ENCODE results near the gene SECISBP2L. TPM values are rescaled to one million over a fixed set of nuclear protein-coding genes. Genes with fewer than 3 reads are reported as not detected.

The SECISBP2L gene
- total RNA-seq, 1 experiment from 2014 or later: 40.5 TPM

DNA sequence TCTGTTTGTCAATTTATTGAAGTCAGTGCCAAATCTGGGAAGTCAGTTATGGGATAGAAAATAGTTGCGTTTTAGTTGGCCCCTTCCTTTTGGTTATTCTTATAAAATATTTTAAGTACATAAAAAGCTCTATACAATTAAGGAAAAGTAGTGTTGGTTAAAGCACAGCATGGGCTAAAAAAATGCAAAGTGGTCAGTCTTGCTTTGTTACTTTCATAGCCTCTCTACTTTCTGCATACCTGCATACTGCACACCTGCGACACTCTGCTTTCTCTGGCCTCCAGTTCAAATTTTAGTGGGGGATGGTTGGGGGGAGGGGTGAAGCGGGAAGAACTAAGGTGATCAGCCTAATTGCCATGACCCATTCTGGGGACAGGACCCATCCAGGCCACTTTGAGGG lies 60.7 kb downstream of the SECISBP2L start:
- no peak overlapping the region for H3K4me3 ChIP-seq (ENCODE audit: low read depth in 2 of 2, low read length in 2 of 2)
- no peak overlapping the region for H3K27ac ChIP-seq (ENCODE audit: low read length)
- H3K36me3 ChIP-seq (ENCODE audit: control insufficient read depth, insufficient read depth, low read length): no peaks in the 10 kb centered on the region; the same call in 1 of the 2 replicates
- in situ Hi-C loops (cut with HindIII; ENCODE audit: low pct_unique_long_range_greater_than_20kb, low sequenced_read_pairs): no loop called here
- ChIA-PET CTCF (no interaction called here), POLR2A (no interaction called here)
- H3K9me3 ChIP-seq (ENCODE audit: control insufficient read depth, insufficient read depth, low read depth, low read length): no peaks in the 10 kb centered on the region
- ATAC-seq (no peak), DNase-seq (ENCODE audit: low read depth, low spot score) (no peak)
- H3K27me3 ChIP-seq (ENCODE audit: control insufficient read depth, insufficient read depth, low read length): no peaks in the 10 kb centered on the region
- intact Hi-C loops (cut with micrococcal nuclease; ENCODE audit: unreplicated experiment): no loop called here
- no peaks in the 10 kb centered on the region for H3K4me1 ChIP-seq (ENCODE audit: control insufficient read depth, insufficient read depth, low read length)
- BruUV-seq (replicated peaks): no TSS peak
- TF ChIP-seq, protein P1, sequence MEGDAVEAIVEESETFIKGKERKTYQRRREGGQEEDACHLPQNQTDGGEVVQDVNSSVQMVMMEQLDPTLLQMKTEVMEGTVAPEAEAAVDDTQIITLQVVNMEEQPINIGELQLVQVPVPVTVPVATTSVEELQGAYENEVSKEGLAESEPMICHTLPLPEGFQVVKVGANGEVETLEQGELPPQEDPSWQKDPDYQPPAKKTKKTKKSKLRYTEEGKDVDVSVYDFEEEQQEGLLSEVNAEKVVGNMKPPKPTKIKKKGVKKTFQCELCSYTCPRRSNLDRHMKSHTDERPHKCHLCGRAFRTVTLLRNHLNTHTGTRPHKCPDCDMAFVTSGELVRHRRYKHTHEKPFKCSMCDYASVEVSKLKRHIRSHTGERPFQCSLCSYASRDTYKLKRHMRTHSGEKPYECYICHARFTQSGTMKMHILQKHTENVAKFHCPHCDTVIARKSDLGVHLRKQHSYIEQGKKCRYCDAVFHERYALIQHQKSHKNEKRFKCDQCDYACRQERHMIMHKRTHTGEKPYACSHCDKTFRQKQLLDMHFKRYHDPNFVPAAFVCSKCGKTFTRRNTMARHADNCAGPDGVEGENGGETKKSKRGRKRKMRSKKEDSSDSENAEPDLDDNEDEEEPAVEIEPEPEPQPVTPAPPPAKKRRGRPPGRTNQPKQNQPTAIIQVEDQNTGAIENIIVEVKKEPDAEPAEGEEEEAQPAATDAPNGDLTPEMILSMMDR (IDR thresholded peaks at IDR 0.05): no peak
- no peak for TF ChIP-seq POLR2AphosphoS5 (IDR thresholded peaks at IDR 0.05; ENCODE audit: low read depth, low read length)
- TF ChIP-seq TCF7L2 (IDR thresholded peaks at IDR 0.05; ENCODE audit: low read depth, low read length): no peak
- no peak for TF ChIP-seq SIN3A (IDR thresholded peaks at IDR 0.05; ENCODE audit: borderline replicate concordance, insufficient read depth, low read depth, low read length)
- TF ChIP-seq, protein P2, sequence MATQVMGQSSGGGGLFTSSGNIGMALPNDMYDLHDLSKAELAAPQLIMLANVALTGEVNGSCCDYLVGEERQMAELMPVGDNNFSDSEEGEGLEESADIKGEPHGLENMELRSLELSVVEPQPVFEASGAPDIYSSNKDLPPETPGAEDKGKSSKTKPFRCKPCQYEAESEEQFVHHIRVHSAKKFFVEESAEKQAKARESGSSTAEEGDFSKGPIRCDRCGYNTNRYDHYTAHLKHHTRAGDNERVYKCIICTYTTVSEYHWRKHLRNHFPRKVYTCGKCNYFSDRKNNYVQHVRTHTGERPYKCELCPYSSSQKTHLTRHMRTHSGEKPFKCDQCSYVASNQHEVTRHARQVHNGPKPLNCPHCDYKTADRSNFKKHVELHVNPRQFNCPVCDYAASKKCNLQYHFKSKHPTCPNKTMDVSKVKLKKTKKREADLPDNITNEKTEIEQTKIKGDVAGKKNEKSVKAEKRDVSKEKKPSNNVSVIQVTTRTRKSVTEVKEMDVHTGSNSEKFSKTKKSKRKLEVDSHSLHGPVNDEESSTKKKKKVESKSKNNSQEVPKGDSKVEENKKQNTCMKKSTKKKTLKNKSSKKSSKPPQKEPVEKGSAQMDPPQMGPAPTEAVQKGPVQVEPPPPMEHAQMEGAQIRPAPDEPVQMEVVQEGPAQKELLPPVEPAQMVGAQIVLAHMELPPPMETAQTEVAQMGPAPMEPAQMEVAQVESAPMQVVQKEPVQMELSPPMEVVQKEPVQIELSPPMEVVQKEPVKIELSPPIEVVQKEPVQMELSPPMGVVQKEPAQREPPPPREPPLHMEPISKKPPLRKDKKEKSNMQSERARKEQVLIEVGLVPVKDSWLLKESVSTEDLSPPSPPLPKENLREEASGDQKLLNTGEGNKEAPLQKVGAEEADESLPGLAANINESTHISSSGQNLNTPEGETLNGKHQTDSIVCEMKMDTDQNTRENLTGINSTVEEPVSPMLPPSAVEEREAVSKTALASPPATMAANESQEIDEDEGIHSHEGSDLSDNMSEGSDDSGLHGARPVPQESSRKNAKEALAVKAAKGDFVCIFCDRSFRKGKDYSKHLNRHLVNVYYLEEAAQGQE (IDR thresholded peaks at IDR 0.05; ENCODE audit: insufficient read depth in 1 of 2, low read depth in 2 of 2, low read length in 1 of 2): no peak

DNA sequence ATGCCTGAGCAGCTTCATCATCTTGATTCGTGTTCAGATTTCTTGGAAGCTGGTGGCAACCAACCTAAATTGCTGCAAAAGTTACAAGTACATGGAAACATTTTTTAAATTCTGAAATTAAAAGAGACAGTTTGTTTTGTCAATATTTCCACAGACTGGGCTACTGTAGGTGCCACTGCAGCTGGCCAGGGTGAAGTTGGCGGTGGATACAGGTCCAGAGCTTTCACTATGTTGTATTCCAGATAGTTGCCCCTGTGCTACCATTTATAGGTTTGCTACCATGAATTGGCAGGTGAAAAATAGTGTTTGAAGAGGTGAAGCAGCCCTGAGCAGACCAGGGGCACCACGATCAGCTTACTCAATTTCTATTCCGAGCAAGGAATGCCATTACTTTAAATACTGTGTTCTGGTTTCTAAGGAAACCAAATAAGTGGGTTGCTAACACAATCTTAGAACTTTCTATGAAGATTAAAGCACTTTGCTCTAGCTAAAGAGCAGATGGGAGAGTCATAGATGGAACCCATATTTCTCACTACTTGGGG lies 61.4 kb downstream of the SECISBP2L start:
- Histone ChIP-seq H3K4me1 (ENCODE audit: control insufficient read depth, insufficient read depth, low read length) (no peaks in the 10 kb centered on the region), H3K9me3 (ENCODE audit: control insufficient read depth, insufficient read depth, low read depth, low read length) (no peaks in the 10 kb centered on the region), H3K4me3 (ENCODE audit: low read depth in 2 of 2, low read length in 2 of 2) (no peak overlapping the region), H3K36me3 (ENCODE audit: control insufficient read depth, insufficient read depth, low read length) (no peaks in the 10 kb centered on the region), H3K27me3 (ENCODE audit: control insufficient read depth, insufficient read depth, low read length) (no peaks in the 10 kb centered on the region), H3K27ac (ENCODE audit: low read length) (no peak overlapping the region)
- in situ Hi-C loops (cut with HindIII; ENCODE audit: low pct_unique_long_range_greater_than_20kb, low sequenced_read_pairs): no loop called here
- ATAC-seq: no peak
- intact Hi-C loops (cut with micrococcal nuclease; ENCODE audit: unreplicated experiment): no loop called here
- no peak for DNase-seq (ENCODE audit: low read depth, low spot score)
- CTCF ChIA-PET: no interaction called here
- POLR2A ChIA-PET: no interaction called here
- TF ChIP-seq, protein P1 (IDR thresholded peaks at IDR 0.05): no peak
- no peak for TF ChIP-seq POLR2AphosphoS5 (IDR thresholded peaks at IDR 0.05; ENCODE audit: low read depth, low read length)
- no peak for TF ChIP-seq TCF7L2 (IDR thresholded peaks at IDR 0.05; ENCODE audit: low read depth, low read length)
- no peak for TF ChIP-seq SIN3A (IDR thresholded peaks at IDR 0.05; ENCODE audit: borderline replicate concordance, insufficient read depth, low read depth, low read length)
- TF ChIP-seq, protein P2 (IDR thresholded peaks at IDR 0.05; ENCODE audit: insufficient read depth in 1 of 2, low read depth in 2 of 2, low read length in 1 of 2): no peak
- no TSS peak for BruUV-seq (replicated peaks)
